Urinary bladder (tissue), 4 donors: ENCODE data around the gene INCA1. TPM values are rescaled to one million over a fixed set of nuclear protein-coding genes. Genes with fewer than 3 reads are reported as not detected.

ENCODE experiments used
- DNase-seq: peaks from one replicate; pipeline ENCODE4 v3.0.0-alpha.2; 2015; ENCODE audit errors: extremely low spot score
- H3K27ac ChIP-seq: one replicate; pipeline ENCODE4 v1.5.1; 2013; ENCODE audit warnings: low read depth, mild to moderate bottlenecking, moderate library complexity
- H3K36me3 ChIP-seq: one replicate; pipeline ENCODE4 v1.6.1; 2013; ENCODE audit warnings: mild to moderate bottlenecking, moderate library complexity; ENCODE audit not compliant: insufficient read depth
- H3K4me1 ChIP-seq: one replicate; pipeline ENCODE4 v1.6.1; 2013; ENCODE audit warnings: mild to moderate bottlenecking, moderate library complexity; ENCODE audit not compliant: insufficient read depth
- H3K4me3 ChIP-seq: one replicate; pipeline ENCODE4 v1.5.1; 2013; ENCODE audit warnings: low read depth, low read length
- WGBS: extraction: QIAGEN DNeasy Blood & Tissue Kit; methylation state at CpG from one replicate; pipeline ENCODE4 v1.1.7; 2013; 5-methylcytosine and 5-hydroxymethylcytosine counted together
- polyA plus RNA-seq: library from polyadenylated mRNA; stranded (reverse); fragments of 200-250 nt; gene quantifications from one replicate; pipeline ENCODE4 v1.2.3, GENCODE V29; 2013
- total RNA-seq: library from RNA; depleted of rRNA; stranded (reverse); fragments of >200 nt; gene quantifications from one replicate; pipeline ENCODE4 v1.2.3, GENCODE V29; 2014
- donor health status: healthy with polysubstance abuse.
- donor health status: healthy.

The INCA1 gene
- total and polyA plus RNA-seq, 2 donors, result 0.42 to 1.3 TPM

GRCh38 chr17:5027299-5027698, 30.0 kb upstream of the INCA1 start:
- Histone ChIP-seq H3K4me3 (no peak overlapping the region), H3K4me1 (no peaks in the 10 kb centered on the region), H3K27ac (no peak overlapping the region), H3K36me3 (no peaks in the 10 kb centered on the region)
- DNase-seq, result no peak
- WGBS, result 85% methylated on average over 6 of the region's 6 CpGs

GRCh38 chr17:5024604-5025003, 27.3 kb upstream of the INCA1 start:
- Histone ChIP-seq H3K4me3 (no peak overlapping the region), H3K27ac (no peak overlapping the region), H3K36me3 (no peaks in the 10 kb centered on the region), H3K4me1 (no peaks in the 10 kb centered on the region)
- DNase-seq, result no peak
- WGBS, result 97% methylated on average over 4 of the region's 4 CpGs

- 90% methylated on average over 29 of the region's 29 CpGs for WGBS
- Histone ChIP-seq H3K36me3 (no peaks in the 10 kb centered on the region), H3K4me1 (no peaks in the 10 kb centered on the region), H3K4me3 (no peak overlapping the region), H3K27ac (no peak overlapping the region)
- DNase-seq, result no peak
These were observed 26.3 kb upstream of the INCA1 start for GRCh38 chr17:5023588-5024147.

GRCh38 chr17:5022171-5022711, 24.9 kb upstream of the INCA1 start:
- H3K27ac ChIP-seq, result no peak overlapping the region
- no peak for DNase-seq
- H3K4me1 ChIP-seq, result no peaks in the 10 kb centered on the region
- 96% methylated on average over 30 of the region's 30 CpGs for WGBS
- H3K4me3 ChIP-seq, result no peak overlapping the region
- no peaks in the 10 kb centered on the region for H3K36me3 ChIP-seq

GRCh38 chr17:5020502-5021023, 23.2 kb upstream of the INCA1 start:
- no peaks in the 10 kb centered on the region for H3K4me1 ChIP-seq
- H3K36me3 ChIP-seq, result no peaks in the 10 kb centered on the region
- WGBS, result 85% methylated on average over 20 of the region's 20 CpGs
- no peak overlapping the region for H3K27ac ChIP-seq
- no peak overlapping the region for H3K4me3 ChIP-seq
- DNase-seq, result no peak

GRCh38 chr17:5019475-5019956, 22.2 kb upstream of the INCA1 start:
- H3K36me3 ChIP-seq, result no peaks in the 10 kb centered on the region
- H3K4me1 ChIP-seq, result no peaks in the 10 kb centered on the region
- H3K27ac ChIP-seq, result no peak overlapping the region
- no peak overlapping the region for H3K4me3 ChIP-seq
- no peak for DNase-seq
- WGBS, result 42% methylated on average over 1 of the region's 1 CpG

DNA sequence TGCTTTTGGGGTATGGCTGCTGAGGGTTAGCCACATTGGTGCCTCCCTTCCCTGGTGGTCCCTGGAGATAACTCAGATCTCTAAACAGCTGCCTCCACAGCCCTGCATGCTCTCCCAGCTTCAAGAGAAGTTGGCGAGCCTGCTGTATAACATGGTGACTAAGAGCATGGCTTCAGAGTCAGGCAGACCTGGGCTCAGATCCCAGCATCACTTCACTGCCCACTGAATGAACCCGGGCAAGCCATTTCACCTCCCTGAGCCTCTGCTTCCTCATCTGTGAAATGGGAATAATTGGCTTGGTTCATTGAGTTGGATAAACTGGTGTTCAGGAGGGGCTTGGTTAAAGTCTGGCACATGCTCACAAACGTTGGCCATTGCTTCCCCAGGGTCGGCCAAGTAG, 17.0 kb upstream of the INCA1 start:
- peaks cover 2% of the 10 kb centered on the region for H3K36me3 ChIP-seq
- H3K4me1 ChIP-seq, result no peaks in the 10 kb centered on the region
- no peak overlapping the region for H3K27ac ChIP-seq
- DNase-seq, result no peak
- 89% methylated on average over 4 of the region's 4 CpGs for WGBS
- no peak overlapping the region for H3K4me3 ChIP-seq

GRCh38 chr17:5011928-5012327, 14.6 kb upstream of the INCA1 start:
- Histone ChIP-seq H3K27ac (no peak overlapping the region), H3K4me1 (no peaks in the 10 kb centered on the region), H3K36me3 (peaks cover 5% of the 10 kb centered on the region), H3K4me3 (no peak overlapping the region)
- no peak for DNase-seq
- 82% methylated on average over 6 of the region's 6 CpGs for WGBS

DNA sequence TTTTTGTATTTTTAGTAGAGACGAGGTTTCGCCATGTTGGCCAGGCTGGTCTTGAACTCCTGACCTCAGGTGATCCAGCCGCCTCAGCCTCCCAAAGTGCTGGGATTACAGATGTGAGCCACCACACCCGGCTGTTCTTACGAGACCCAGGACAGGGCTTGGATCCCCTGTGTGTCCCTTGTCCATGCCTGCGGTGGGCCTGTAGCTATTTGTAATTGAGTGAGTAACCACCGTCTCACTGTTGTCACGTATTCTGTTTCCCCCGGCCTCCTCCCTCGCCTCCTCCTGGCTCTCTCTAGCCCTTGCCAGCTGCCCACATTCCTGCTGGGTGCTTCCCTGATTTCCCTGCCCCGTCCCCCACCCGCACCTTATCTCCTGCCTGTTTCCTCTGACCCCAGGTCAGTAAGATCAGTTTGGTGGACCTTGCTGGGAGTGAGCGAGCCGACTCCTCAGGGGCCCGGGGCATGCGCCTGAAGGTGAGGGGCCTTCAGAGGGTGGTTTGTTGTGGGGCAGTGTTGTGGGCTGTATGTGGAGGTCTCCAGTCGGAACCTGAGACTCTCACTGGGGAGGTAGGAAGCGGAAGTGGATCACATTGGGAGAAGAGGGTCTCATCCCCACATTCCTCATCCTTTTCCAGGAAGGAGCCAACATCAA, 6.0 kb upstream of the INCA1 start:
- 96% methylated on average over 18 of the region's 18 CpGs for WGBS
- Histone ChIP-seq H3K4me1 (peaks cover 5% of the 10 kb centered on the region), H3K36me3 (peaks cover 2% of the 10 kb centered on the region), H3K4me3 (no peak overlapping the region), H3K27ac (no peak overlapping the region)
- no peak for DNase-seq

GRCh38 chr17:5002121-5002788, 4.9 kb upstream of the INCA1 start:
- 93% methylated on average over 20 of the region's 20 CpGs for WGBS
- Histone ChIP-seq H3K27ac (no peak overlapping the region), H3K4me3 (no peak overlapping the region), H3K4me1 (peaks cover 5% of the 10 kb centered on the region), H3K36me3 (peaks cover 1% of the 10 kb centered on the region)
- DNase-seq, result no peak

- H3K36me3 ChIP-seq, result no peaks in the 10 kb centered on the region
- DNase-seq, result no peak
- H3K4me1 ChIP-seq, result peaks cover 5% of the 10 kb centered on the region
- H3K4me3 ChIP-seq, result no peak overlapping the region
- 64% methylated on average over 11 of the region's 11 CpGs for WGBS
- no peak overlapping the region for H3K27ac ChIP-seq
These were observed 2.9 kb upstream of the INCA1 start for GRCh38 chr17:5000237-5000639.

- Histone ChIP-seq H3K36me3 (no peaks in the 10 kb centered on the region), H3K4me3 (no peak overlapping the region), H3K27ac (no peak overlapping the region), H3K4me1 (peaks cover 5% of the 10 kb centered on the region)
- WGBS, result 67% methylated on average over 12 of the region's 12 CpGs
- DNase-seq, result no peak
These were observed 2.2 kb upstream of the INCA1 start for GRCh38 chr17:4999430-5000093.

- DNase-seq, result no peak
These were observed 1.6 kb upstream of the INCA1 start for GRCh38 chr17:4998732-4999429.

More at GRCh38 chr17:4998732-4999429, 1.6 kb upstream of the INCA1 start:
- Histone ChIP-seq H3K36me3 (no peaks in the 10 kb centered on the region), H3K4me3 (peak overlapping the region; percentile 81), H3K4me1 (peaks cover 5% of the 10 kb centered on the region), H3K27ac (no peak overlapping the region)
- WGBS, result 17% methylated on average over 14 of the region's 14 CpGs
